Measurements from ENCODE around the gene PPP3CA. TPM values are rescaled to one million over a fixed set of nuclear protein-coding genes. Genes with fewer than 3 reads are reported as not detected.

The PPP3CA gene
- total RNA-seq, 1 experiment from 2014 or later, result 31.0 TPM

GRCh38 chr4:101349801-101350064 lies 2.4 kb upstream of the PPP3CA start:
- in situ Hi-C loops (cut with HindIII; ENCODE audit: low pct_unique_long_range_greater_than_20kb, low sequenced_read_pairs) (no loop called here), intact Hi-C loops (cut with micrococcal nuclease; ENCODE audit: unreplicated experiment) (loop anchor here (5.0 kb wide), 1 partner anchor 162 kb away; no protein-coding TSS in a partner anchor)
- no peak overlapping the region for H3K27ac ChIP-seq (ENCODE audit: low read length)
- TF ChIP-seq, protein P1, sequence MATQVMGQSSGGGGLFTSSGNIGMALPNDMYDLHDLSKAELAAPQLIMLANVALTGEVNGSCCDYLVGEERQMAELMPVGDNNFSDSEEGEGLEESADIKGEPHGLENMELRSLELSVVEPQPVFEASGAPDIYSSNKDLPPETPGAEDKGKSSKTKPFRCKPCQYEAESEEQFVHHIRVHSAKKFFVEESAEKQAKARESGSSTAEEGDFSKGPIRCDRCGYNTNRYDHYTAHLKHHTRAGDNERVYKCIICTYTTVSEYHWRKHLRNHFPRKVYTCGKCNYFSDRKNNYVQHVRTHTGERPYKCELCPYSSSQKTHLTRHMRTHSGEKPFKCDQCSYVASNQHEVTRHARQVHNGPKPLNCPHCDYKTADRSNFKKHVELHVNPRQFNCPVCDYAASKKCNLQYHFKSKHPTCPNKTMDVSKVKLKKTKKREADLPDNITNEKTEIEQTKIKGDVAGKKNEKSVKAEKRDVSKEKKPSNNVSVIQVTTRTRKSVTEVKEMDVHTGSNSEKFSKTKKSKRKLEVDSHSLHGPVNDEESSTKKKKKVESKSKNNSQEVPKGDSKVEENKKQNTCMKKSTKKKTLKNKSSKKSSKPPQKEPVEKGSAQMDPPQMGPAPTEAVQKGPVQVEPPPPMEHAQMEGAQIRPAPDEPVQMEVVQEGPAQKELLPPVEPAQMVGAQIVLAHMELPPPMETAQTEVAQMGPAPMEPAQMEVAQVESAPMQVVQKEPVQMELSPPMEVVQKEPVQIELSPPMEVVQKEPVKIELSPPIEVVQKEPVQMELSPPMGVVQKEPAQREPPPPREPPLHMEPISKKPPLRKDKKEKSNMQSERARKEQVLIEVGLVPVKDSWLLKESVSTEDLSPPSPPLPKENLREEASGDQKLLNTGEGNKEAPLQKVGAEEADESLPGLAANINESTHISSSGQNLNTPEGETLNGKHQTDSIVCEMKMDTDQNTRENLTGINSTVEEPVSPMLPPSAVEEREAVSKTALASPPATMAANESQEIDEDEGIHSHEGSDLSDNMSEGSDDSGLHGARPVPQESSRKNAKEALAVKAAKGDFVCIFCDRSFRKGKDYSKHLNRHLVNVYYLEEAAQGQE (IDR thresholded peaks at IDR 0.05; ENCODE audit: insufficient read depth in 1 of 2, low read depth in 2 of 2, low read length in 1 of 2), result no peak
- no peak for TF ChIP-seq TCF7L2 (IDR thresholded peaks at IDR 0.05; ENCODE audit: low read depth, low read length)
- ChIA-PET CTCF (interaction anchor here (0.7 kb wide), 2 partner anchors 192 to 474 kb away, joined by 3 to 4 read pairs; no protein-coding TSS in a partner anchor), POLR2A (no interaction called here)
- H3K27me3 ChIP-seq (ENCODE audit: control insufficient read depth, insufficient read depth, low read length), result no peaks in the 10 kb centered on the region
- no peak for DNase-seq (ENCODE audit: low read depth, low spot score)
- H3K4me3 ChIP-seq (ENCODE audit: low read depth in 2 of 2, low read length in 2 of 2), result no peak overlapping the region
- no peaks in the 10 kb centered on the region for H3K9me3 ChIP-seq (ENCODE audit: control insufficient read depth, insufficient read depth, low read depth, low read length)
- no peaks in the 10 kb centered on the region; the same call in 1 of the 2 replicates for H3K36me3 ChIP-seq (ENCODE audit: control insufficient read depth, insufficient read depth, low read length)
- no peak for ATAC-seq
- BruUV-seq (replicated peaks), result no TSS peak
- H3K4me1 ChIP-seq (ENCODE audit: control insufficient read depth, insufficient read depth, low read length), result peaks cover 12% of the 10 kb centered on the region

- Histone ChIP-seq H3K27ac (ENCODE audit: low read length) (peak overlapping the region; percentile 69), H3K4me3 (ENCODE audit: low read depth in 2 of 2, low read length in 2 of 2) (peak overlapping the region; percentile 72 to 82; a peak in 3 of 4 replicates), H3K36me3 (ENCODE audit: control insufficient read depth, insufficient read depth, low read length) (no peaks in the 10 kb centered on the region; the same call in 1 of the 2 replicates), H3K4me1 (ENCODE audit: control insufficient read depth, insufficient read depth, low read length) (peaks cover 14% of the 10 kb centered on the region), H3K27me3 (ENCODE audit: control insufficient read depth, insufficient read depth, low read length) (no peaks in the 10 kb centered on the region), H3K9me3 (ENCODE audit: control insufficient read depth, insufficient read depth, low read depth, low read length) (no peaks in the 10 kb centered on the region)
- ChIA-PET POLR2A (no interaction called here), CTCF (interaction anchor here (0.7 kb wide), 1 partner anchor 192 kb away, joined by 4 read pairs; no protein-coding TSS in a partner anchor)
- ATAC-seq (no peak), DNase-seq (ENCODE audit: low read depth, low spot score) (no peak)
- BruUV-seq (replicated peaks), result no TSS peak
- intact Hi-C loops (cut with micrococcal nuclease; ENCODE audit: unreplicated experiment) (loop anchor here (5.0 kb wide), 1 partner anchor 162 kb away; no protein-coding TSS in a partner anchor), in situ Hi-C loops (cut with HindIII; ENCODE audit: low pct_unique_long_range_greater_than_20kb, low sequenced_read_pairs) (no loop called here)
- TF ChIP-seq SIN3A (IDR thresholded peaks at IDR 0.05; ENCODE audit: borderline replicate concordance, insufficient read depth, low read depth, low read length) (no peak), POLR2AphosphoS5 (IDR thresholded peaks at IDR 0.05; ENCODE audit: low read depth, low read length) (no peak), TCF7L2 (IDR thresholded peaks at IDR 0.05; ENCODE audit: low read depth, low read length) (no peak), CTCF (IDR thresholded peaks at IDR 0.05) (no peak)
- TF ChIP-seq, protein P1 (IDR thresholded peaks at IDR 0.05; ENCODE audit: insufficient read depth in 1 of 2, low read depth in 2 of 2, low read length in 1 of 2), result no peak
Measured at GRCh38 chr4:101348995-101349800, 1.9 kb upstream of the PPP3CA start.
